CD4-positive, alpha-beta T cell (primary cell): Measurements from ENCODE around the gene SREBF2. TPM values are rescaled to one million over a fixed set of nuclear protein-coding genes. Genes with fewer than 3 reads are reported as not detected.

Source experiments
- ATAC-seq: fragments of 200-7000 bp; cut with Tn5 transposase; one replicate; pipeline ENCODE4 v1.10.0; 2022; ENCODE audit warnings: mild to moderate bottlenecking; ENCODE audit not compliant: poor library complexity
- CTCF ChIA-PET: fragments of 350-600 bp; sonication (Branson Sonifier 250); formaldehyde crosslinking; loops from one replicate; lab custom pipeline; 2021; ENCODE audit warnings: antibody characterized with exemption, inconsistent platforms; lab: Charles Lee
- POLR2A ChIA-PET: fragments of 350-600 bp; sonication (Branson Sonifier 250); formaldehyde crosslinking; loops from one replicate; lab custom pipeline; 2021; ENCODE audit warnings: antibody characterized with exemption, inconsistent platforms; lab: Charles Lee
- DNase-seq, 14 experiments: peaks; one replicate each; pipeline ENCODE4 v3.0.0-alpha.2; 2013 to 2020; ENCODE audit warnings: mixed read lengths in 2 of 14
- H3K27ac ChIP-seq, 2 donors: one replicate each; pipeline versions ENCODE4 v1.5.1 to v1.7.0; 2013; ENCODE audit warnings: low read length in 2 of 2, low read depth in 1 of 2, mild to moderate bottlenecking in 1 of 2
- H3K27me3 ChIP-seq, 2 experiments: 1 replicate in 1 of 2; 2 replicates in 1 of 2; pipeline versions ENCODE4 v1.6.1 to v1.7.0; 2013; ENCODE audit warnings: low read length in 2 of 2, control low read depth in 1 of 2, mild to moderate bottlenecking in 1 of 2, moderate library complexity in 1 of 2; ENCODE audit not compliant: insufficient read depth in 2 of 2, control insufficient read depth in 1 of 2
- H3K36me3 ChIP-seq: one replicate; pipeline ENCODE4 v1.6.1; 2013; ENCODE audit warnings: low read length, control low read depth; ENCODE audit not compliant: insufficient read depth
- H3K4me1 ChIP-seq: one replicate; pipeline ENCODE4 v1.6.1; 2013; ENCODE audit warnings: low read length, control low read depth; ENCODE audit not compliant: insufficient read depth
- H3K4me3 ChIP-seq: one replicate; pipeline ENCODE4 v1.5.1; 2013; ENCODE audit warnings: mild to moderate bottlenecking, low read length, moderate library complexity
- H3K9me3 ChIP-seq, 2 experiments: 1 replicate in 1 of 2; 2 replicates in 1 of 2; pipeline versions ENCODE4 v1.6.1 to v1.7.0; 2013; ENCODE audit warnings: low read length in 2 of 2, mild to moderate bottlenecking in 2 of 2, control low read depth in 1 of 2, moderate library complexity in 1 of 2; ENCODE audit not compliant: control insufficient read depth in 1 of 2, insufficient read depth in 1 of 2
- H3K27ac Mint-ChIP-seq: one replicate; pipeline ENCODE4 v1.8.0; 2020; ENCODE audit warnings: mixed read lengths
- H3K27me3 Mint-ChIP-seq: one replicate; pipeline ENCODE4 v1.8.0; 2021; ENCODE audit warnings: mixed read lengths
- H3K36me3 Mint-ChIP-seq: one replicate; pipeline ENCODE4 v1.8.0; 2021; ENCODE audit warnings: low read depth, mixed read lengths
- H3K4me1 Mint-ChIP-seq: one replicate; pipeline ENCODE4 v1.8.0; 2021; ENCODE audit warnings: low read depth, mixed read lengths
- H3K4me3 Mint-ChIP-seq: one replicate; pipeline ENCODE4 v1.8.0; 2020; ENCODE audit warnings: mild to moderate bottlenecking, mixed read lengths
- H3K9me3 Mint-ChIP-seq: one replicate; pipeline ENCODE4 v1.8.0; 2020; ENCODE audit warnings: mixed read lengths
- intact Hi-C, 2 experiments: fragments of 100-400 bp; cut with DNase I in 1 of 2; cut with micrococcal nuclease in 1 of 2; formaldehyde crosslinking; loops; one replicate each; pipeline versions ENCODE4 v1.15.1 to v1.9.0; 2023 to 2025; cut with DNase I, micrococcal nuclease
- total RNA-seq, 174 experiments: library from RNA in 2 of 174; stranded (reverse) in 2 of 174; gene quantifications; one replicate each; pipeline ENCODE4 v1.2.3 and lab custom pipeline; 2021 to 2026
- TF ChIP-seq, protein P1 (sequence below): fragments of 200-600 bp; IDR thresholded peaks from one replicate; pipeline ENCODE4 v1.8.0; 2022; ENCODE audit warnings: antibody characterized with exemption, mild to moderate bottlenecking

SREBF2 gene
- total RNA-seq, 2 experiments from 2014 or later = 67.2 to 69.9 TPM

DNA sequence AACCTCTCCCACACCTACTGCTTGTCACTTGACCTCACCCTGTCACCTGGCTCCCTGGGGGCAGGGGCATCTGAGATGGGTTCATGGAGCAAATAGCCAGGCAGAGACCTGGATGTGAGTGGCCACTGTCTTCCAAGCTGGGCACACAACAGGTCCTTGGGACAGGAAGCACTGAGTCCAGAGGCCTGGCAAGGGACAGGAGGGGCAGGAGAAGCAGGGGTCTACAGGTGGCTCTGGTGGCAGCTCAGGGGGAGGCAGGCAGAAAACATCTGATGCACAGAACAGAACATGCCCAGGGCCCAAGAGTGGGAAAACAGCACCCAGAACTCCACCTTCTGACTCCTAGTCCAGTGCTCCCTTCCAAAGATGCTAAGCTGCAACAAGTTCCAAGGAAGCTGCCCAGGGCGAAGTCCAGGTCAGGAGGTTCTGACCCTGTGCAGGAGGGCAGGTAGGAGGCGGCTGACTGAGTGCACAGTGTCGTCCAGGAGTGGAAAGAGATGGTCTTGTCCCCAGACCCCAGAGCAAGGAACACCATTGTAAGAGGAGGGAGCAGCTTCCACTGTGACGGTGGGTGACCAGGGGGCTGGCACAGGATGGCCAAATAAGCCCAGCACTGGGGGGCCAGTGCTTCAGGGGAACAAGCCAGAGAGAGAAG lies 90.2 kb downstream of the SREBF2 start:
- no peak overlapping the region for H3K4me3 ChIP-seq
- Mint-ChIP-seq H3K9me3 (no peaks in the 10 kb centered on the region), H3K27ac (no peak overlapping the region), H3K4me1 (peaks cover 9% of the 10 kb centered on the region), H3K4me3 (no peak overlapping the region), H3K27me3 (peaks cover 9% of the 10 kb centered on the region), H3K36me3 (no peaks in the 10 kb centered on the region)
- H3K9me3 ChIP-seq = no peaks in the 10 kb centered on the region
- peaks cover 44% of the 10 kb centered on the region for H3K4me1 ChIP-seq
- H3K27me3 ChIP-seq = peaks cover 0 to 9% of the 10 kb centered on the region in 2 experiments
- TF ChIP-seq, protein P1, sequence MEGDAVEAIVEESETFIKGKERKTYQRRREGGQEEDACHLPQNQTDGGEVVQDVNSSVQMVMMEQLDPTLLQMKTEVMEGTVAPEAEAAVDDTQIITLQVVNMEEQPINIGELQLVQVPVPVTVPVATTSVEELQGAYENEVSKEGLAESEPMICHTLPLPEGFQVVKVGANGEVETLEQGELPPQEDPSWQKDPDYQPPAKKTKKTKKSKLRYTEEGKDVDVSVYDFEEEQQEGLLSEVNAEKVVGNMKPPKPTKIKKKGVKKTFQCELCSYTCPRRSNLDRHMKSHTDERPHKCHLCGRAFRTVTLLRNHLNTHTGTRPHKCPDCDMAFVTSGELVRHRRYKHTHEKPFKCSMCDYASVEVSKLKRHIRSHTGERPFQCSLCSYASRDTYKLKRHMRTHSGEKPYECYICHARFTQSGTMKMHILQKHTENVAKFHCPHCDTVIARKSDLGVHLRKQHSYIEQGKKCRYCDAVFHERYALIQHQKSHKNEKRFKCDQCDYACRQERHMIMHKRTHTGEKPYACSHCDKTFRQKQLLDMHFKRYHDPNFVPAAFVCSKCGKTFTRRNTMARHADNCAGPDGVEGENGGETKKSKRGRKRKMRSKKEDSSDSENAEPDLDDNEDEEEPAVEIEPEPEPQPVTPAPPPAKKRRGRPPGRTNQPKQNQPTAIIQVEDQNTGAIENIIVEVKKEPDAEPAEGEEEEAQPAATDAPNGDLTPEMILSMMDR = no peak
- DNase-seq = no peak
- intact Hi-C loops = no loop called here
- CTCF ChIA-PET = no interaction called here
- no peak for ATAC-seq
- no peak overlapping the region for H3K27ac ChIP-seq
- no peaks in the 10 kb centered on the region for H3K36me3 ChIP-seq
- POLR2A ChIA-PET = interaction anchor here (1.1 to 1.9 kb wide), 2 partner anchors 17 to 90 kb away, joined by 3 to 6 read pairs; partner anchors contain the start of gene SREBF2

DNA sequence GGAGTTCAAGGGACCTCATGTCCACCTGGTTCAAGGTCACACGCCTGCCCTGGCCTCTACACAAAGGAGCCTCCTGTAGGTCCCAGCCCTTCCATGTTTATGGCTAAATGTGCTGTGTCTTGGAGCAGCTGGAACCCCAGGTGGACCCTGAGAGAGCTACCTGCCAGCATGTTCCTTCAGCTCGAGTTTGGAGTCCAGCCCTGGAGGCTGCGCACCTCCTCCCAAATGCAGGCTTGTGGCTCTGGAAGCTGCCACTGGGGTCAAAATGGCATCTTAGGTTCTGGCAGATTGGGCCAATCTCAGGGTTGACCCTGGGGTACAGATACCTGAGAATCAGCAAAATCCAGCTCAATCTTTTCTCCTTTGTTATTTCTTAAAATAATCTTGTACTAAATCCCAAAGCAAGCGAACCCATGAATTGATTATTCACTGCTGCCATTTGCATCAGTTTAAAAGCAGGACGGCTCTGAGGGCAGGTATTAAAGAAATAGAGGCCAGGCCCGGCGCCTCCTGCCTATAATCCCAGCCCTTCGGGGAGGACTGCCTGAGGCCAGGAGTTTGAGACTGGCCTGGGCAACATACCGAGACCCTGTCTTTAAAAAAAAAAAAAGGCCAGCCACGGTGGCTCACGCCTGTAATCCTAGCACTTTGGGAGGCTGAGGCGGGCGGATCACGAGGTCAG lies 90.8 kb downstream of the SREBF2 start:
- intact Hi-C loops = no loop called here
- peaks cover 0 to 9% of the 10 kb centered on the region in 2 experiments for H3K27me3 ChIP-seq
- Mint-ChIP-seq H3K4me1 (peaks cover 7% of the 10 kb centered on the region), H3K9me3 (no peaks in the 10 kb centered on the region), H3K36me3 (no peaks in the 10 kb centered on the region), H3K4me3 (no peak overlapping the region), H3K27me3 (peaks cover 9% of the 10 kb centered on the region), H3K27ac (no peak overlapping the region)
- peaks cover 44% of the 10 kb centered on the region for H3K4me1 ChIP-seq
- ATAC-seq = no peak
- TF ChIP-seq, protein P1 = no peak
- CTCF ChIA-PET = no interaction called here
- H3K36me3 ChIP-seq = no peaks in the 10 kb centered on the region
- no peak for DNase-seq
- H3K4me3 ChIP-seq = no peak overlapping the region
- no peak overlapping the region for H3K27ac ChIP-seq
- H3K9me3 ChIP-seq = no peaks in the 10 kb centered on the region
- POLR2A ChIA-PET = interaction anchor here (0.6 to 1.9 kb wide), 3 partner anchors 16 to 147 kb away, joined by 3 to 6 read pairs (median 4); partner anchors contain the start of gene SREBF2

DNA sequence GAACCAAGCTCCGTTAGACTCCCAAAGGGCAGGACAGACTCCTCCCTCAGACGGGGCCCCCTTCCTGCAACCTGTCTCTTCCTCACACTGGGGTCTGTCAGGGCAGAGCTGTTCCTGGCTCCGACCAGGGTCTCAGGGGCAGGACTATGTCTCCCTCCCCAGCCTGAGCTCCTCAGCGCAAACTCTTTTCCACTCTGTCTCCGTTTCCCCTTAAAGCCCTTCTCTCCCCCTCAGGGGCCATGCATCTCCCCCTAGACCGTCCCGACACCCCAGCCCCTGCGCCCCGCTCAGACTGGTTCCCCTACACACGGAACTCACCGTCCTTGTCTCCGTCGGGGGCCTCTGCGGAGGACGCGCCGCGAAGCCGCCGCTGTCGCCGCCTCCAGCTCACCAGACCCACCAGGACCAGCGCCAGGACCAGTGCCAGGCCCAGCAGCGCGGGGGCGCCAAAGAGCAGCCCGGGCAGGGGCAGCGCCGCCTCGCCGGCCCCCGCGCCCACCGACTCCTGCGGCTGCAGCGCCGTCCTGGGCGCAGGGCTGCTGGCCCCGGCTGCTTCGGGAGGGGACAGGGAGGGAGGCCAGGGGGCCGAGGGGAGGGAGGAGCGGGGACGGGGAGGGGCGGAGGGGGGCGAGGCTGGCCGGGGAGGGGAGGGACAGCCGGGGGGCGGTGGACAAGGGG lies 93.0 kb downstream of the SREBF2 start:
- Mint-ChIP-seq H3K4me3 (peak overlapping the region; percentile 80), H3K4me1 (peaks cover 7% of the 10 kb centered on the region), H3K27me3 (peaks cover 9% of the 10 kb centered on the region), H3K27ac (peak overlapping the region; percentile 55), H3K9me3 (no peaks in the 10 kb centered on the region), H3K36me3 (no peaks in the 10 kb centered on the region)
- Histone ChIP-seq H3K4me3 (peak overlapping the region; percentile 45), H3K36me3 (no peaks in the 10 kb centered on the region), H3K27me3 (peaks cover 0 to 9% of the 10 kb centered on the region in 2 experiments), H3K27ac (no peak overlapping the region), H3K4me1 (peaks cover 30% of the 10 kb centered on the region), H3K9me3 (no peaks in the 10 kb centered on the region)
- TF ChIP-seq, protein P1 = peak; percentile 75
- ChIA-PET CTCF (interaction anchor here (0.7 to 2.9 kb wide), 20 partner anchors 9 to 229 kb away, joined by 3 to 63 read pairs (median 4); partner anchors contain the start of genes CENPM and SREBF2), POLR2A (interaction anchor here (0.8 to 4.9 kb wide), 9 partner anchors 10 to 145 kb away, joined by 3 to 63 read pairs (median 8); partner anchors contain the start of genes CCDC134 and SREBF2)
- DNase-seq (peak; percentile 59 to 88 (median 76)), ATAC-seq (peak; percentile 84)
- intact Hi-C loops = loop anchor here in 1 of 2 experiments (2.0 kb wide), 1 partner anchor 15 kb away; no protein-coding TSS in a partner anchor
